GM12892 (cell line): ENCODE data around the gene PRR12.

Experiments used
- POLR2A ChIP-seq: IDR thresholded peaks from 2 replicates; pipeline ENCODE4 v1.6.1; 2011; ENCODE audit warnings: low read depth, low read length, control low read depth
- POLR2AphosphoS5 ChIP-seq: IDR thresholded peaks from 2 replicates; pipeline ENCODE4 v1.6.1; 2011; ENCODE audit warnings: low read depth, low read length, control low read depth
- TAF1 ChIP-seq: IDR thresholded peaks from 2 replicates; pipeline ENCODE4 v1.6.1; 2011; ENCODE audit warnings: low read depth, mild to moderate bottlenecking, control low read depth, low read length, borderline replicate concordance

- TF ChIP-seq POLR2A: no peak
- no peak for TF ChIP-seq POLR2AphosphoS5
- TF ChIP-seq TAF1: no peak
These were observed 32.4 kb upstream of the PRR12 start for GRCh38 chr19:49558591-49558990.
